ENCODE data around the gene UBE2J2.

The UBE2J2 gene

GRCh38 chr1:1222575-1223225 is 51.0 kb downstream of the UBE2J2 start:
- DNase-seq = no peak
- H3K27me3 ChIP-seq = no peaks in the 10 kb centered on the region
- H3K4me1 ChIP-seq = no peaks in the 10 kb centered on the region
- TF ChIP-seq, protein P1, sequence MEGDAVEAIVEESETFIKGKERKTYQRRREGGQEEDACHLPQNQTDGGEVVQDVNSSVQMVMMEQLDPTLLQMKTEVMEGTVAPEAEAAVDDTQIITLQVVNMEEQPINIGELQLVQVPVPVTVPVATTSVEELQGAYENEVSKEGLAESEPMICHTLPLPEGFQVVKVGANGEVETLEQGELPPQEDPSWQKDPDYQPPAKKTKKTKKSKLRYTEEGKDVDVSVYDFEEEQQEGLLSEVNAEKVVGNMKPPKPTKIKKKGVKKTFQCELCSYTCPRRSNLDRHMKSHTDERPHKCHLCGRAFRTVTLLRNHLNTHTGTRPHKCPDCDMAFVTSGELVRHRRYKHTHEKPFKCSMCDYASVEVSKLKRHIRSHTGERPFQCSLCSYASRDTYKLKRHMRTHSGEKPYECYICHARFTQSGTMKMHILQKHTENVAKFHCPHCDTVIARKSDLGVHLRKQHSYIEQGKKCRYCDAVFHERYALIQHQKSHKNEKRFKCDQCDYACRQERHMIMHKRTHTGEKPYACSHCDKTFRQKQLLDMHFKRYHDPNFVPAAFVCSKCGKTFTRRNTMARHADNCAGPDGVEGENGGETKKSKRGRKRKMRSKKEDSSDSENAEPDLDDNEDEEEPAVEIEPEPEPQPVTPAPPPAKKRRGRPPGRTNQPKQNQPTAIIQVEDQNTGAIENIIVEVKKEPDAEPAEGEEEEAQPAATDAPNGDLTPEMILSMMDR (IDR thresholded peaks at IDR 0.05; ENCODE audit: low read depth, low read length) = no peak
- peaks cover 68% of the 10 kb centered on the region for H3K36me3 ChIP-seq
- no peak overlapping the region for H3K4me3 ChIP-seq (ENCODE audit: low read depth, low read length)
- H3K9me3 ChIP-seq = no peaks in the 10 kb centered on the region

GRCh38 chr1:1221887-1222574 is 51.6 kb downstream of the UBE2J2 start:
- Histone ChIP-seq H3K27me3 (no peaks in the 10 kb centered on the region), H3K4me3 (ENCODE audit: low read depth, low read length) (no peak overlapping the region), H3K4me1 (no peaks in the 10 kb centered on the region), H3K9me3 (no peaks in the 10 kb centered on the region), H3K36me3 (peaks cover 67% of the 10 kb centered on the region)
- TF ChIP-seq, protein P1 (IDR thresholded peaks at IDR 0.05; ENCODE audit: low read depth, low read length) = no peak
- DNase-seq = no peak

GRCh38 chr1:1220197-1220596 is 53.5 kb downstream of the UBE2J2 start:
- DNase-seq = no peak
- peaks cover 60% of the 10 kb centered on the region for H3K36me3 ChIP-seq
- H3K27me3 ChIP-seq = no peaks in the 10 kb centered on the region
- TF ChIP-seq, protein P1 (IDR thresholded peaks at IDR 0.05; ENCODE audit: low read depth, low read length) = no peak
- H3K4me3 ChIP-seq (ENCODE audit: low read depth, low read length) = no peak overlapping the region
- H3K9me3 ChIP-seq = no peaks in the 10 kb centered on the region
- no peaks in the 10 kb centered on the region for H3K4me1 ChIP-seq

GRCh38 chr1:1219341-1219740 is 54.3 kb downstream of the UBE2J2 start:
- Histone ChIP-seq H3K9me3 (no peaks in the 10 kb centered on the region), H3K36me3 (peaks cover 53% of the 10 kb centered on the region), H3K4me1 (no peaks in the 10 kb centered on the region), H3K27me3 (no peaks in the 10 kb centered on the region), H3K4me3 (ENCODE audit: low read depth, low read length) (no peak overlapping the region)
- no peak for DNase-seq
- TF ChIP-seq, protein P1 (IDR thresholded peaks at IDR 0.05; ENCODE audit: low read depth, low read length) = no peak

DNA sequence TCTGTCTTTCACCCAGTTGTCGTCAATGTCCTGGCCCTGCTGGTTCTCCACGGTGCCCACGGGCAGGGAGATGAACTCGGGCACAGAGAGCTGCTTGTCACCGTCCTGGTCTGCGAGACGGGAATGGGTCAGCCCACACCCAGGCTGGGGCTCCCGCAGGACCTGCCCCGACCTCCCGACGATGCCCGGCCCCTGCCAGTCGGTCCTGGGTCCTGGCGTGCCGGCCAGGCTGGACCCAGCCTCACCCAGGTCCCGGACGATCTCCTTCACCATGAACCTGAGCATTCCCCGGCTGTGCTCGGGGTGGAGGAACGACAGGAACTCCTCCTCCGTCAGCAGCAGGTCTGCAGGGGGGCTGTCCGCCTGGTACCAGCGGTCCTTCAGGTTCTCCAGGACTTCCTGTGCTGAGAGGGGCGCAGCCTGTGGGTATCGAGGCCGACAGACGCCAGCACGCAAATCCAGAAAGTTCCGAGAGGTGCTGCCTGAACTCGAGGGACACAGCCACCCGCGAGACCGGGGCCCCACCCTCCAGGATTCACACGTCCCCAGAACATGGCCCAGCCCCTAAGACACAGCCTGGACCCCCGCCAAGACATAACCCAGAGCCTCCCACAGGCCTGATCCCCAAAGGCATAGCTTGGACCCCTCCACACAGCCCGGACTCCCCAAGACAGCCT is 55.0 kb downstream of the UBE2J2 start:
- Histone ChIP-seq H3K4me1 (no peaks in the 10 kb centered on the region), H3K27me3 (no peaks in the 10 kb centered on the region), H3K36me3 (peaks cover 51% of the 10 kb centered on the region), H3K9me3 (no peaks in the 10 kb centered on the region), H3K4me3 (ENCODE audit: low read depth, low read length) (no peak overlapping the region)
- DNase-seq = no peak
- TF ChIP-seq, protein P1 (IDR thresholded peaks at IDR 0.05; ENCODE audit: low read depth, low read length) = no peak

All from BE2C (cell line).